ENCODE results near the gene UGT8. TPM values are rescaled to one million over a fixed set of nuclear protein-coding genes. Genes with fewer than 3 reads are reported as not detected.
"Not testable (repeated sequence)": the region's sequence is repeated elsewhere in the genome, so short reads cannot be mapped to it uniquely, and the experiment has no call there.

Gene UGT8
- total RNA-seq, 4 donors from 2014 or later = under 0.01 to 0.69 (median 0.15) TPM

DNA sequence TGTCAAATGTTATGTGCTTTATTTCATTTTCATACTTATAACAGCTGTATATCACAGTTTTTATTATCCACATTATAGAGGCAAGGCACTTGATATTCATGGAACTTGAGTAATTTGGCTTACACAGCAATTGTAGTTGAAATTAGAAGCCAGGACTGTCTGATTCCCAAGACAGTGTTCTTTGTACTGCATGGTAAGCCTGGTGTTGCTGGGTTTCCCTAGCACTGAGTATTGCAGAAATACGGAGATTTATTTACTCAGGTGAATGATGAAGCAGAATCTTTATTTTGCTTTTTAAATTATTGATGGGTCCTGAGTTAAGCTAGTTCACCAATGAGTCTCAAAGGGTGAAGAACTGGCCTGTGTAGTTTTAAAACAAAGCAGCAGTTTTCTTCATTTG, 70.0 kb downstream of the UGT8 start:
- TF ChIP-seq POLR2AphosphoS5 (IDR thresholded peaks at IDR 0.05) (no peak), POLR2A (IDR thresholded peaks at IDR 0.05; ENCODE audit: low read depth) (no peak), EP300 (IDR thresholded peaks at IDR 0.05) (no peak)
- TF ChIP-seq, protein P1, sequence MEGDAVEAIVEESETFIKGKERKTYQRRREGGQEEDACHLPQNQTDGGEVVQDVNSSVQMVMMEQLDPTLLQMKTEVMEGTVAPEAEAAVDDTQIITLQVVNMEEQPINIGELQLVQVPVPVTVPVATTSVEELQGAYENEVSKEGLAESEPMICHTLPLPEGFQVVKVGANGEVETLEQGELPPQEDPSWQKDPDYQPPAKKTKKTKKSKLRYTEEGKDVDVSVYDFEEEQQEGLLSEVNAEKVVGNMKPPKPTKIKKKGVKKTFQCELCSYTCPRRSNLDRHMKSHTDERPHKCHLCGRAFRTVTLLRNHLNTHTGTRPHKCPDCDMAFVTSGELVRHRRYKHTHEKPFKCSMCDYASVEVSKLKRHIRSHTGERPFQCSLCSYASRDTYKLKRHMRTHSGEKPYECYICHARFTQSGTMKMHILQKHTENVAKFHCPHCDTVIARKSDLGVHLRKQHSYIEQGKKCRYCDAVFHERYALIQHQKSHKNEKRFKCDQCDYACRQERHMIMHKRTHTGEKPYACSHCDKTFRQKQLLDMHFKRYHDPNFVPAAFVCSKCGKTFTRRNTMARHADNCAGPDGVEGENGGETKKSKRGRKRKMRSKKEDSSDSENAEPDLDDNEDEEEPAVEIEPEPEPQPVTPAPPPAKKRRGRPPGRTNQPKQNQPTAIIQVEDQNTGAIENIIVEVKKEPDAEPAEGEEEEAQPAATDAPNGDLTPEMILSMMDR (IDR thresholded peaks at IDR 0.05) = no peak
- H3K4me1 ChIP-seq = no peaks in the 10 kb centered on the region
- intact Hi-C loops (cut with DNase I) = no loop called here
- no peaks in the 10 kb centered on the region for H3K27me3 ChIP-seq
- no peak overlapping the region for H3K4me3 ChIP-seq
- H3K36me3 ChIP-seq = no peaks in the 10 kb centered on the region
- no peak for DNase-seq (ENCODE audit: extremely low spot score)
- no peaks in the 10 kb centered on the region for H3K9me3 ChIP-seq
- H3K27ac ChIP-seq (replicated peaks in 1 of 4) = no peak overlapping the region
- 73% methylated on average over 1 of the region's 1 CpG for WGBS

DNA sequence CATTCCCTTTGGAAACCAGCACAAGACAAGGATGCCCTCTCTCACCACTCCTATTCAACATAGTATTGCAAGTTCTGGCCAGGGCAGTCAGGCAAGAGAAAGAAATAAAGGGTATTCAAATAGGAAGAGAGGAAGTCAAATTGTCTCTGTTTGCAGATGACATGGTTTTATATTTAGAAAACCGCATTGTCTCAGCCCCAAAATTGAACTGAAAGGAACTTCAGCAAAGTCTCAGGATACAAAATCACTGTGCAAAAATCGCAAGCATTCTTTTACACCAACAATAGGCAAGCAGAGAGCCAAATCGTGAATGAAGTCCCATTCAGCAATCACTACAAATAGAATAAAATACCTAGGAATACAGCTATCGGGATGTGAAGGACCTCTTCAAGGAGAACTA, 72.1 kb downstream of the UGT8 start:
- H3K4me3 ChIP-seq; intact Hi-C loops (cut with DNase I); H3K36me3 ChIP-seq; DNase-seq (ENCODE audit: extremely low spot score); H3K9me3 ChIP-seq; H3K4me1 ChIP-seq; H3K27ac ChIP-seq (replicated peaks in 1 of 4); H3K27me3 ChIP-seq: not testable (repeated sequence)
- 84% methylated on average over 4 of the region's 4 CpGs for WGBS

DNA sequence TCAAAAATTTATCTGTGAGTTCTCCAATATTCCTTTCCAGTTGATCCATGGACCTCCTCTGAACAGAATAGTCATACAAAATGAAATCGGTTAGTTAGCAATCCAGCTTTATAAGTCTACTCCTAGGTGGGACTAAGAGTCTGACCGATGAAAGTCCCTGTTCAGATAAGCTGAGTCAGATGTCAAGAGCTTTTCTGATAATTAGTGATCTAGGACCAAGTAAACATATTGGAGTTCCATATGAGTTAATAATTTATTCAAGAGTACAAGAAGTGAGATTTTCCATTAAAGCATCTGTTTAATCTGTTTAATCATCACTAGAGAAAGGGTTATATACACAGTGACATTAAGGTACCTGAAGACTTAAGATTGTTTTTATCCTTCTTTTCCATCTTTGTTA, 74.7 kb downstream of the UGT8 start:
- Histone ChIP-seq H3K9me3 (no peaks in the 10 kb centered on the region), H3K4me3 (no peak overlapping the region), H3K36me3 (no peaks in the 10 kb centered on the region), H3K4me1 (no peaks in the 10 kb centered on the region), H3K27me3 (no peaks in the 10 kb centered on the region), H3K27ac (replicated peaks in 1 of 4) (no peak overlapping the region)
- intact Hi-C loops (cut with DNase I) = no loop called here
- 91% methylated on average over 2 of the region's 2 CpGs for WGBS
- DNase-seq (ENCODE audit: extremely low spot score) = no peak
- TF ChIP-seq, protein P1 (IDR thresholded peaks at IDR 0.05) = no peak
- no peak for TF ChIP-seq POLR2A (IDR thresholded peaks at IDR 0.05; ENCODE audit: low read depth)
- no peak for TF ChIP-seq POLR2AphosphoS5 (IDR thresholded peaks at IDR 0.05)
- no peak for TF ChIP-seq EP300 (IDR thresholded peaks at IDR 0.05)

DNA sequence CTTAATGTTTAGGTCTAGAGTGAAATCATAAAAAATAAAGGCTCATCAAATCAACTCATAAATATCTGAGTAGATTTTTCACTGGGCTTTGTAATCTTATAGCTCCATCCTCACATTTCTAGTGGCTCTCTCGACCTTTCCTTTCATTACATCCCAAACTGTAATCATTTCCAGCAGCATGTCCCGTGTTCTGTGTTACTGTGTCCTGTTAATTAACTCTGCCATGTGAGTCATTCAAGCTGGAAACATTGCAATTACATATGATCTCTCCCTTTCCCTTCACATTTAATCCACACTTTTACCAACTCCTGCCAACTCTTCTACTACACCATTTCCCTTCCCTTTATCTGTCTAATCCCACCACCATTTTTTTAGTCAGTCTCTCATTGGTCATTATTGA, 75.5 kb downstream of the UGT8 start:
- intact Hi-C loops (cut with DNase I) = no loop called here
- no peak for DNase-seq (ENCODE audit: extremely low spot score)
- H3K36me3 ChIP-seq = no peaks in the 10 kb centered on the region
- no peaks in the 10 kb centered on the region for H3K27me3 ChIP-seq
- no peaks in the 10 kb centered on the region for H3K4me1 ChIP-seq
- H3K27ac ChIP-seq (replicated peaks in 1 of 4) = no peak overlapping the region
- no peaks in the 10 kb centered on the region for H3K9me3 ChIP-seq
- TF ChIP-seq, protein P1 (IDR thresholded peaks at IDR 0.05) = no peak
- TF ChIP-seq POLR2A (IDR thresholded peaks at IDR 0.05; ENCODE audit: low read depth) = no peak
- no peak for TF ChIP-seq EP300 (IDR thresholded peaks at IDR 0.05)
- TF ChIP-seq POLR2AphosphoS5 (IDR thresholded peaks at IDR 0.05) = no peak
- 54% methylated on average over 2 of the region's 2 CpGs for WGBS
- H3K4me3 ChIP-seq = no peak overlapping the region

DNA sequence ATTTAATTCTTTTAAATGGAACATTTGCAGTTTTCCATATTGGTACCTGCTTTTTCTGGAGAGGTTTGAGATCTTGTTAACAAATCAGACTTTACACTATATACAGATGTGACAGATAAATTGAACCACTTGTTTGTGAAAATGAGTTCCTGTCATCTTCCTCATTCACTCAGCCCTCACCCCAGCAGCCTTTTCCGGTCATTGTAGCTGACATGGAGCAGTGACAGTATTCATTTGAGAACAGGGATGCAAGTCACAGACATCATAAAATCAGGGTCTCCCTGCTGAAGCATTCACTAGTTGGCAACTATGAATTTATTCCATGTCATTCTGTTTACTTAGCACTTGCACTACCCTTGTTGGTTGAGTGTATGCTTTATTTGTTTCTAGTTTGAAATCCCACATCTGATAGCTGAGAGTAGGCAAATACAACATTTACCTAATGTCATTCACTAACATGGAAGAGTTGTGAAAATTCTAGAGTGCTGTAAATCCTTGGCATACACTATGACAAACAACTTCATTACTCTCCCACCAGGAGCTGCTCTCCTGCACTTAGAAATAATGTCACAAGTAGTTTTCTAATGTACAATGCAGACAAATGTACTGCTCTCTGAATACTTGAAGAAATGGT, 78.9 kb downstream of the UGT8 start:
- Histone ChIP-seq H3K27me3 (peaks cover 0 to 5% (median 0%) of the 10 kb centered on the region in 4 donors), H3K4me3 (no peak overlapping the region), H3K9me3 (no peaks in the 10 kb centered on the region), H3K27ac (replicated peaks in 1 of 4) (no peak overlapping the region), H3K36me3 (no peaks in the 10 kb centered on the region), H3K4me1 (no peaks in the 10 kb centered on the region)
- TF ChIP-seq, protein P1 (IDR thresholded peaks at IDR 0.05) = no peak
- TF ChIP-seq EP300 (IDR thresholded peaks at IDR 0.05) (no peak), POLR2AphosphoS5 (IDR thresholded peaks at IDR 0.05) (no peak), POLR2A (IDR thresholded peaks at IDR 0.05; ENCODE audit: low read depth) (no peak)
- no peak for DNase-seq (ENCODE audit: extremely low spot score)
- 50% methylated on average over 1 of the region's 1 CpG for WGBS
- intact Hi-C loops (cut with DNase I) = no loop called here

Measured in esophagus muscularis mucosa (tissue), 4 donors.